NCI-H146 treated with DMSO at 0.1 percent for 48 hours (cell line): Measurements from ENCODE around the gene CCP110.

Experiments used
- DNase-seq: peaks from one replicate; lab custom pipeline; 2025; ENCODE audit not compliant: unreplicated experiment; lab: John Stamatoyannopoulos, UW

Gene CCP110

DNA sequence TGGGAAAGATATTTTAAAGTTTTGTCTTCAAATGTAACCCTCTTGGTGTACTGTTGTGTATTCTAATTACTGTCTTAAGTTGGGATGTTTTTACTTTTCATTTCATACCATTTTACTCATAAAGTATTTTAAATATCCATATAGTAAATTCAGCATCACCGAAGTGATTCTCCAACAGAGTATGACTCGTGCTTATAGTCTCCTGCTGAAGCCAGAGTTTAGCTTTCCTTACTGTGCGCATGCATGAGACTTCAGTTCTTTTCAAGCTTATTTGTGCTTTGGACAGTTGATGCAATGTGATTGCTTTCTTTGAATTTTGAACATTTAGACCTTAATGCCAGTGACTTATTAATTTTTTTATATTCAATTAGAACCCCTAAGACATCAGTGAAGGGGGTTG lies 24.4 kb downstream of the CCP110 start:
- DNase-seq = no peak

DNA sequence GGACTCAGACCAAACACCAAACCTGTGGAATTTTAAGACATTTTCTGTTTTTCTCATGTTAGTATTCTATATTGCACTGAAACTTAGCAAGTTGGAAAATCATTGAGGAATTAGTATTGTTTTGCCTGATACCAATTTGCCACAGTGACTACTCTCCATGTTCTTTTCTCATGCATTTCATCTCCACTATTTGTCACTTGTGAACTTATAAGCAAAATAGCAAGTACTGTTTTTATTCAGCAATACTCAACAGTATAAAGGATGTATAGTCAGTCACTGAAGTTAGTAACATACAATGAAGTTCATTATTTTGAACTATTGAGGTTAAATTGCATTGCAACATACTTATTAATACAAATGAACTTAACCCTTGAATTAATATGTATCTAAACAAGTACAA lies 25.9 kb downstream of the CCP110 start:
- no peak for DNase-seq

DNA sequence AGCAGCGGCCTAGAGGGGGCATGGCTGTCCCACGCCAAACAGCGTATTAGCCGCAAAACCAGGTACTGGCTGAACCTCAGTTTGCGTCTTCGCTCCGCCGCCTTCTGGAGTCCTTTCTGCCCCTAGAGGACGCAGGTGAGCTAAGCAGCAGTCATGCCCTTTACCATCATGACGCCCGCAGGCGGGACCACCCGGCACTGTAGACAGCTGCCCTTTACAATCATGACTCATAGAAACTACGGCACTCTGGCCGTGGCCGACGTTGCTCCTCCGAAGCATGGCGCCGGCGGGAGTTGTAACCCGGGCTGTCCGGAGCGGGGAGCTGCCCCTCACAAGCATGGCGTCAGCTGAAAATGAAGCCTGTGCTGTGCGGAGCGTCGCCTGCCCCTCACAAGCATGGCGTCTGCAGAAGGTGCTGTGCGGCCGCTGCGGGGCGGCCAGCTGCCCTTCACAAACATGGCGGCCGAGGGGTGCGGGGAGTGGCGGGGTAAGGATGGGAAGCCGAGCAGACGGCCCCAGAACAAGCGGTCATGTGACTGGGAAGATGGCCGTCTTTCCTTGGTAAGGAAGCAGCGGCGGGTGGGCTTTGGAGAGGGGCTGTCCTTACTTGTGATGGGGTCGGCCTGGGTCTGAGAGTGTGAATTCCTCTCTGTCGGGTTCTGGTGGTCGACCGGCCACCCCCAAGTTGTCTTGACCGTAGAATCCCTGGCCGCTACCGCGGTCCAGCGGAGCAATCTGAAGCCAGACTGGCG lies 31.6 kb downstream of the CCP110 start, which contains the start of gene VPS35L:
TSS of gene VPS35L (plus strand) at position 518 of the 752 bp plus-strand sequence. CDS start at position 545, 27 bp downstream.
- peak; percentile 98 for DNase-seq

DNA sequence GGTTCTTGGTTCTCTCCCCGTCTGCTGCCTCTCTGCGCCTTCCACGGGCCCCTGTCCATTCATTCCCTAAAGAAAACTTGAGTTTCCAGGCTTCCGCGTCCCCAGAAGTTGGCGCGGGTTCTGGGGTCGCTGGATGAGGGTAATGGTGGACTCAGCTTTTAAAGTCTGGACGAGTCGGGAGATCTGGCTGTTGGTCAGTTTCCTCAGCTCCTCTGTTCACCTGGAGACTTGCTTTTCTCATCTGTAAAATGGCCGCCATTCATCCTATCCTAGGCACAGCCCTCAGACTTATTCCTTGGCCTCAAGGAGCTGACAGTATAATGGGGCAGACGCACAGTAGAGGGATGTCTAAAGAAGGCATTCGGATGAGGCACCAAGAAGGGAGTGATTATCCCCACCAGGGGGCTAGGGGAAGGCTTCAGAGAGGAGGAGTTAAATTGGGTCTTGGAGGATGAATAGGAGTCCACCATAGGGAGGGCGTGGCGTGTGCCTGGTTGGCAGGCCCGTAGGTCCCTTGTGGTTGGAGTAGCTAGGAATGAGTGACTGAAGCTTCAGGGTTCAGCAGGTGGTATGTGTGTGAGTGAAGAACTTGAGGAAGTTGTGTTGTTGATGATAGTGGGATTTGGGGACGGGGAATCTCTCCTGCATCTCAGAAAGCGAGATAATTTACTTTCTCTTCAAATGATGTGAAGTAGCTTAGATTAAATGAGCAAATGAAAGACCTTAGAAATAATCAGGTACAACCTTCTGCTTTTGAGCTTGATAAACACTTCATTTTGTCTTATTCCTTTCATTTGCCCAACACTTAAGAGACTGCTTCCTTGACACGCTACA lies 32.4 kb downstream of the CCP110 start:
- no peak for DNase-seq

DNA sequence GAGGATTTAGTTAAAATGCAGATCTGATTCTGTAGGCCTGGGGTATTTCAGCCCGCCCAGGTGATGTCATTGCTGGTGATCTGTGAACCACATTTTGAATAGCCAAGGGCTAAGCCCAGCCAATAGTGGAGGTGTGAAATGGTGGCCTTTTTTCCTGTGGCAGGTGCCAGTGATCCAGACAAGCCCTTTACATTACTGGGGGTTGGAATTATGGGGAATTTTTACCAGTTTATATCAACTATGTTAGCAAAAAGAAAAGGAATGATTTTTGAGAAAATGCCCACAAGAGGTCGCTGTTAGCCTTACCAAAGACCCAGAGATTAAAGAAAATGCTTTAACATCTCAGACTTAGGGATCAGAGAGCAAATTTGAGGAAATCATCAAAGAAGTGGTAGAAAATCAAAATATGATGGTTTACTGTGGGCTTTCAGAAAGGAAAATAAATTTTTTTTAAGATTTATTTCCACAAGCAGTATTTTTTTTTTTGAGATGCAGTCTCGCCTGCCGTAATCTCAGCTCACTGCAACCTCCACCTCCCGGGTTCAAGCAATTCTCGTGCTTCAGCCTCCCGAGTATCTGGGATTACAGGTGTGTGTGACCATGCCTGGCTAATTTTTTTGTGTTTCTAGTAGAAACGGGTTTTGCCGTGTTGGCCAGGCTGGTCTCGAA lies 35.6 kb downstream of the CCP110 start:
- DNase-seq = peak; percentile 30

DNA sequence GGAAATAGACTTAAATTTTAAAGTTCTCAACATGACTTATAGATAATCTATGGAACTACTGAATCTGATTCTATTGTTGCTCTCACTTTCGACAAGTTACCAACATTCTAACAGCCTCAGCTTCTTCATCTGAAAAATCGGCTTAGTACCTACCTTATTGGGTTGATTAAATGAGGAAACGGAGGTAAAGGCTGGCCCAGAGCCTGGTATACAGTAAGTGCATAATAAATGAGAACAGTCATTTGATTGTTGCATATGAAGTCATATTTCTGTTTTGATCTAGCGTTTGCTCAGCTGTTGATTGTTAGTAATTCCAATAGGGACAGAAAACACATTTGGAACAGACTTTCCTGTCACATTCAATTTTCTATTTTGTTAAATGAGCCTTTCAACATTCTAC lies 36.3 kb downstream of the CCP110 start:
- no peak for DNase-seq

DNA sequence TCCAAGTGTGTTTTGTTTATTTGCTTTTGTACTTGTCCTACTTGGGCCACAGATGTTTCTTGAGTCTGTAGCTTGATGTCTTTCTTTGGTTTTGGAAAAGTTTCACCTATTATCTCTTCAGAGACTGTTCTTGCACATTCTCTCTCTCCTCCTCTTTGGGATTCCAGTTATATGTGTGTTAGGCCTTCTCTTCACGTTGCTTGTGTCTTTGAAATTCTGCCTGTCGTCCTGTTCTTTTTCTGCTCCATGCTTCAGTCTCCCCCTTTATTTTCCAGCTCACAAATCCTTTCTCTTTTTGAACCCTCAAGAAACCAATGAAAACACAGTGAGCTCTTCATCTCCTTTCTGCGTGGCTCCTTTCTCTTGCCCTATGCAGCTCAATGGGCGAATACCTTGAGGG lies 39.6 kb downstream of the CCP110 start:
- DNase-seq = no peak

DNA sequence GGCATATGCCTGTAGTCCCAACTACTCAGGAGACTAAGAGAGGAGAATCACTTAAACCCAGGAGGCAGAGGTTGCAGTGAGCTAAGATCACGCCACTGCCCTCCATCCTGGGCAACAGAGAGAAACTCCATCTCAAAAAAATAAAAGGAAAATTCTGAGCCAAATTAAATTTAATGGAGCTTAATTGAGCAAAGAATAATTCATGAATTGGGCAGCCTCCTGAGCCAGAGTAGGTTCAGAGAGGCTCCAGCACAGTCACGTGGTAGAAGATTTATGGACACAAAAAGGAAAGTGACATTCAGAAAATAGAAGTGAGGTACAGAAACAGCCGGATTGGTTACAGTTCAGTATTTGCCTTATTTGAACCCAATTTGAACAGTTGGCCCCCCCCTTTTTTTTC lies 42.6 kb downstream of the CCP110 start:
- DNase-seq = no peak

DNA sequence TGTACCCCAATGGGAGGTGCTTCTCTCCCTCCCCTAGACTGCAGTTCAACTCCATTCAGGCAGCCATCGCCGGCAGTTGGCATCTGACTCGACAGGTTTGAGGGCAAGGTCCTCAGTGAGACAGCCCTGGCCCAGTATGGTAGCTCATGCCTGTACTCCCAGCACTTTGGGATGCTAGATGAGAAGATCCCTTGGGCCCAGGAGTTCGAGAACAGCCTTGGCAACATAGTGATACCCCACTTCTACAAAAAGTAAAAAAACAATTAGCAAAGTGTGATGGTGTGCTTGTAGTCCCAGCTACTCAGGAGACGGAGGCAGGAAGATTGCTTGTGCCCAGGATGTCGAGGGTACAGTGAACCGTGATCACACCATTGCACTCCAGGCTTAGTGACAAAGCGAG lies 43.8 kb downstream of the CCP110 start:
- no peak for DNase-seq

DNA sequence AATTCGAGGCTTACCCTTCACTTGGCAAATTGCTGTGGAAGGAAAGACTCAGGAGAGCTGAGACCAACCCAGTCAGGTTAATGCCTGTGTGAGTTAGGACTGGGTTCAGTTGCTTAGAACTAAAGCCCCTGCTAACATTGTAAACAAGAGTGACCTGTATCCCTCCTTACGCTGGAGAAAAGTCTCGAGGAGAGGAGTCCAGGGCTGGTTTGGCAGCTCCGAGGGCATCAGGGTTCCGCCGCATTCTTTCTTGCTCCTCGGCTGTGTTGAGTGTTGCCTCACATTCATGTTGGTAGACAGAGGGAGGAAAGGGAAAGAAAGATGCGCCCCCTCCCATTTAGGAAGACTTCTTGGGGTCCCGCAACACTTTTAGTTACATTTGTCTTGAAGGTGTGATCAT lies 50.3 kb downstream of the CCP110 start:
- DNase-seq = no peak

DNA sequence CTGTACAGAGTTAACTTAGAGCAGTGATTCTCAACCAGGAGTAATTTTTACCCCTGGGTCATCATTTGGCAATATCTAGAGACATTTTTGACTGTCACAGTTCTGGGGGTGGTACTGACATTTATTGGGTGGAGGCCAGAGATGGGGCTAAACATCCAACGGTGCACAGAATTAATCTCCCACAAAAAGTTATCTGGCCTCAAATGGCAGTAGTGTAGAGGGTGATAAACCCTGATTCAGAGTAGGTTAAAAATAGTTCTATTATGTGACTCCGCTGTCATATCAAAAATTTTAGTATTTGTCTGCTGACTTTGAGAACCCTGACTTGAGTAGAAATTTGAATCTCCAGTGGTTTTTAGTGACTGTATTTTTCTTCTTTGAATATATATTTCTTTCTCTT lies 50.9 kb downstream of the CCP110 start:
- no peak for DNase-seq

DNA sequence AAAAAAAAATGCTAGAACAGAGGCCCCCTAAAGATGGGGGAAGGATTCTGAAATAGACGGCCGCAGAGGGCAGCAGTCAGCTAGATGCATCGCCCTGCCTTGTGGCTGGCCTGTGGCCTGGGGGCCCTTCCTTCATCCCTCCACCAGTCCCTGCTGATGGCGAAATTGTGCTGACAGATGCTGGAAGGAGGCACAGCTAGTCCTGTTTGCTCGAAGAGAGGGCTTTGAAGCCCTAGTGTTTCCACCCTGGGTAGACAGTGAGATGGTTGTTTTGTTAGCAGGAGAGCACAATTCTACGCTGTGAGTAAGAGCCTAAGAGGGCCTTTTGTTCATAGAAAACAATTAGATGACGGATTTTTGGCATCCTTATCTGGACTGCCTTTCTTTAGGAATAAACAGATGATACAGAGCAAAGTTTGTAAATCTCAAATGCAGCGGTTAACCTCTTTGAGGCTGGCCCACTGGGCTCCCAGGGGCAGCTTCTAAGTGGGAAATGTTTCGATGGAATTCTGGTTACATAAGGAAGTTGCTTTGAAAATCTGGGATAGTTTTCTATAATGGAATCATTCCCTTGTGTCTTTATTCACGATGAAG lies 54.7 kb downstream of the CCP110 start:
- no peak for DNase-seq

DNA sequence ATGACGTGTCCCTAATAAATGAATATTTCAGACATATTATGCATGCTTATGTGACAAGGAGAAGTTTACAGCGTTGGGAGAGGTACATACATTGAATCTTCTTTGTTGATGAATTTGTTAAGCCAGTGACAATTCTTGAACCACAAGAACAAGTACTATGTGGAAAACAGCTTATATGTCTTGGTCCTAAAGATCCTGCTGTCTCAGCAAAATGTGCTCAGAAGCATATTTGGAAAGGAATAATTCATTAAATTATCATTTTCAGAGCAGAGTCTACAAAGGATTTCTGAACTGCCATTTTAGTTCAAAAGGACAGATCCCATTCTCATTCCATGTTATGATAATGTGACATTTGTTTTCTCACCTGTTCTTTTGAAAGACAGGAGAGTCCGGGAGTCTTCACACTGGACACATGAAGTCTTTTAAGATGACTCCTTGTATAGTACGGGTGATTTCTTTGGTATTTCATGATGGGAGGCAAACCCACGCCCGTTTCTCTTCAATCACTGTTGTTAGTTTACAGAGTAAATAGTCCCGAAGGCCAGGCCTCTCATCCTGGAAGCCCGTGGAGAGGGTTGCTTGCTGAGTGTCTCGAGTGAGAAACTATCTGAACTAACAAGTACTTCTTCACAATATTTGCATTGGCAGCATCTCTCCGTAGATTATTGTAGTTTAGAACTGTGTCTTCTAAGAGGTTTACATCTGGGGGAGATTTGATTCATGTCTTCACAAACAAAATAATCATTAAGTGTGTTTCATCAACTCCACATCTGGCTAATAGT lies 58.5 kb downstream of the CCP110 start:
- DNase-seq = no peak

DNA sequence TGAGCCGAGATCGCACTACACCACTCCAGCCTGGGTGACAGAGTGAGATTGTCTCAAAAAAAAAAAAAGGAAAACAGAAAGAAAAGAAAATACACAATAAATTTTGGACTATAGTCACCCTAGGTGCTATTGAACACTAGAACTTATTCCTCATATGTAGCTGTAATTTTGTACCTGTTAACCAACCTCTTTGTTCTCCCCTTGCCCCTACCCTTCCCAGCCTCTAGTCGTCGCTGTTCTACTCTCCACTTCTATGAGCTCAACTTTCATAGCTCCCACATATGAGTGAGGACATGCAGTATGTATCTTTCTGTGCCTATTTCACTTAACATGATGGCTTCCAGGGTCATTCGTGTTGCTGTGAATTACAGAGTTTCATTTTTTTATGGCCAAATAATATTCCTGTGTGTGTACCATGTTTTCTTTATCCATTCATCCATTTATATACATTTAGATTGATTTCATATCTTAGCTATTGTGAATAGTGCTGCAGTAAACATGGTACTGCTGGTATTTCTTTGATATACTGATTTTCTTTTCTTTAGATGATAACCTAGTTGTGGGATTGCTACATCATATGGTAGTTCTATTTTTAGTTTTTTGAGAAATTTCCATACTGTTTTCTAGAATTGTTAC lies 60.0 kb downstream of the CCP110 start:
- peak; percentile 65 for DNase-seq

DNA sequence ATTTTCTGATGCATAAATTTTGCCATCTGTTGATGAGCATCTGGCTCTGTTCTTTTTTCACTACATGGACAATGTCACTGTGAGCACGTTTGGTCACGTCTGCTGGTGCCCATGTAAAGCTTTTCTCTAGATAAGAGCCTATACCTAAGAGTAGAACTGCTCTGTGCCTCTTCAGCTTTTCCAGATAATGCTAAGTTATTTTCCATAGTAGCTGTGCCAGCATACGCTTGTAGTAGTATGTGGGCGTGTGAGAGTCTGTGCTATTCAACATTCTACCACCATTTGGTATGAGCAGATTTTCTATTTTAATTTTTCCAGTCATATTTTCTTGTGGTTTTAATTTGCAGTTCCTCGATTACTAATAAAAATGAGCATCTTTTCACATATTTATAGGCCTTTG lies 64.9 kb downstream of the CCP110 start:
- DNase-seq = no peak

DNA sequence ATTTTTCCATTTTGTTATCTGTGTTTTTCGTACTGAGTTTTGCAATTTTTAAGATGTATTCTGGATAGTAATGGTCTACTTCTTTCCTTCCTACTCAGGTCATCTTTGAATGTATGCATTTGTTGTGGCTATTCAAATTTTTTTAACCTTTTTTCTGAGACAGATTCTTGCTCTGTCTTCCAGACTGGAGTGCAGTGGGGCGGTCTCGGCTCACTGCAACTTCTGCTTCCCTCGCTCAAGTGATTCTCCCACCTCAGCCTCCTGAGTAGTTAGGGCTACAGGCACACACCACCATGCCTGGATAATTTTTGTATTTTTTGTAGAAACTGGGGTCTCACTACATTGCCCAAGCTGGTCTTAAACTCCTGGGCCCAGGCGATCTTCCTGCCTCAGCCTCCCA lies 65.4 kb downstream of the CCP110 start:
- DNase-seq = no peak

DNA sequence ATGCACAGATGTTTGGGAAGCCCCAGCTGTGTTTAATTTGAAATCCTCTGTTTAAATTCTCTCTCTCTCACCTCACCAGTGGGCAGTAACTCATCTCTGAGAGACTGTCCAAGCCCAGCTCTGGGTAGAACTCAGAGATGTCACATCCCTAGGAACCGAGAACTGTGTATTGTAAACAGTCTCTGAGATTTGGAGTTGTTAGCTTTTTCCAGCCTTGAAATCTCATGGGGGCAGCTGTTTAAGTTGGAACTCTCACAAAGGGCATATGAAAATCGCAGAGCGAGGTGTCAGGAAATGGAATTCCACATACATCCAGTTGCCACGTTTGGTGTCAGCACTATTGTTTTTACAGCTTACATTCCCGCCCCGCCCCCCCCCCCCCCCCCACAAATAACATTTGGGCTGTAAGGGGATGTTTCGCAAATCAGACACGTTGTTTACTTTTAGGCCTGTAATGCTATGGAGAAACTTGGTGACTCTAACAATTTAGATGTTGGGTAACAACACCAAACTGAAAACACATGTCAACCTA lies 66.1 kb downstream of the CCP110 start:
- no peak for DNase-seq

DNA sequence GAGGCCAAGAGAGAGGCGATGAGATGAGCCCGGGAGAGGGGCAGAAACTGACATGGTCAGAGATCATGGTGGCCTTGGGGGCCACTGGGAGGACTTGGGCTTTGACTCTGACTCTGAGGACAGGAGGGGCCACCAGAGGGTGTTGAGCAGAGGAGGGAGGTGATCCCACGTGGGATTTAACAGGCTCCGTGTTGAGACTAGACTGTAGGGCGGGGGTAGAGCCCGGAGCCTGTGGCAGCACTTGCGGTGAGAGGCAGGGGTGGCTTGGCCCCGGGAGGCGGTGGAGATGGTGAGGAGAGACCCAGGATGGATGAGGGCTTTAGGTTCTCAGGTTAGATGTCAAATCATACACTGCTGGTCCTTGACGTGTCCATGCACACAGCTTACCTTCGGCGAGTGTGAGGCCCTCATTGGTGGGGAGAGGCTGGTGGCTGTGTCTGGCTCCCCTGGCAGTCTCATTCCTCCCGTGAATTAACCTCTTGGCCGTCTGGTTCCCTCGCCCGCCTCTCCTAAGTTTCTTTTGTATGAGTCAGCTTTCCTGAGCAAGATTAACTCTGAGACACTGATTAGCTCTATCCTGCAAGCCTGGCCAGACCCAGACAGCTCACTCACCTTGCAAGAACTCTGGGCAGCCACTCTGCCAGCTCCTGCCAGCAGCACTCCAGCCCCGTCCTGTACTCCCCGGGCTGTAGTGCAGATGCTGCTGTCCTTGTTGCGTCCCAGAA lies 71.5 kb downstream of the CCP110 start:
- DNase-seq = no peak

DNA sequence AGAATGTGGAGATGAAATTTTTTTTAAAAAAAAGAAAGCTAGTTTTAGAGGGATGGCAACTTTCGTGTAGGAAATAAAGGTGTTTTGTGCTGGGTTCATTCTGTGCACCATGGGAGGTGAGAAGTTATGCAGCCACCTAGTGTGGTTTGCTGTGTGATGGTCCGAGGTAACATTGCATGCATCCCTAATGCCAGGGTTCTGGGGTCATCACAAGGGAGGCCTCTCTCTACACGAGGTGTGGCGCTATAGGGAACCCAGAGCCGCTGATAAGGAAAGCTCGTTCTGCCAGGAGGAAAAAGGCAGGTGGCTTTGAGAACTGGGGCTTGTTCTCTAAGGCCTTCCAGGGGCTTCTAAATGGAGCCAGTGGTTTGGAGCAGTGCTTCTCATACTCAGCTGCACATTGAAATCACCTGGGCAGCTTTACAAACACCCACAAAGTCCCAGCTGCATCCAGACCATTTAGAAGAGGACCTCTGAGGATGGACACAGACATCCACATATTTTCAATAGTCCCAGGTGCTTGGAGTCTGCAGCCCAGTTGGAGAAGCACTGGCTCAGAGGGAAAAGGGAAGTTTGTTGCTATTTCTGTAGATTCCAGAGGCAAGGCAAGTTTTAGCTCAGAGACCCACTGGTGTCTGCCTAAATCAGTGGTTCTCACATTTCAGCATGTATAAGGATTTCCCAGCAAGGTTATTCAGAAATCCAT lies 75.2 kb downstream of the CCP110 start:
- DNase-seq = no peak
